ENCODE data around the gene SLC16A13.
"Not testable (repeated sequence)": the region's sequence is repeated elsewhere in the genome, so short reads cannot be mapped to it uniquely, and the experiment has no call there.

Gene SLC16A13

DNA sequence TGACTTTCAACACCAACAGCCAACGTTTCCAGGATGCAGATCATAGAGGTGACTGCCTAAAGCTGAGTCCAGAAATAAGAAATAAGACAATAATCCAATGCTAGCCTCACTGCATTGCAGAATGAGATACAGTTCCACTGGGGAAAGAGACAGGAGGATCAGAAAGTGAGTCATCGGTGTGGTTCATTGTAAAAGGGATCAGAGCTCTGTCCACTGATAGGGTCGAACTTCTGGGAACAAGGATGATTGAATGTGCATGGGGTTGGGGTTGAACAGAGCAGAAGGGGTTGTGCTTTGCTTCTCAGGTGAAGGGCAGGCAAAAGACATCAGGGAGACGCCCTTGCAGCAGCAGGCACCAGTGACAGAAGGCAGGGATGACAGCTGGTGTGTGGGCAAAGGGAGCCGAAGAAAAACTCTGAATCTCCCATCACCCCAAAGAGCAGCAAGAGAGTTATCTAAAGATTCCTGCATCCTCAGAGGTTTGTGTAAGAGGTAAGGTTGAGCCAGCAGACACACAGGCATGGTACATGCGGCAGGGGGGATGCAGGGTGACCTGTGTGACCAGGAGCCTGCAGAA lies 27.8 kb downstream of the SLC16A13 start:
- DNase-seq (ENCODE audit: low read depth in 3 of 3): no peak

DNA sequence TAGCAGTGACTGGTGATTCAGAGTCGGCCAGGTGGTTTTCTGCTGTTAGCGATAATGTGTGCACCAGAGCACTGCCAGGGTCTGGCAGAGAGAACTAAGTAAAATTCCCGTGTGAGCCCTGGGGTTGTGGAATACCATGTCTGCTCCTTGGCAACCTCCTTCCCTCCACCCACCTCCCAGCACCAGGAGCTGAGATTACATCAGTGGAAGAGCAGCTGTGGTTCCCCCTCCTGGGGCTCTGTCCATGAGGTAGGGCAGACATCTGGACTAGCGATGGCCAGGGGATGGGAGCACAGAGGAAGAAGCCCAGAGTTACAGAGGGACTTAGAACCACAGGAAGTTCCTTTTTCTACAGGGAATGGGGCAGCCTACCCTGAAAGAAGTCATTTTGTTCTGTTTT lies 28.4 kb downstream of the SLC16A13 start:
- DNase-seq (ENCODE audit: low read depth in 3 of 3): no peak

DNA sequence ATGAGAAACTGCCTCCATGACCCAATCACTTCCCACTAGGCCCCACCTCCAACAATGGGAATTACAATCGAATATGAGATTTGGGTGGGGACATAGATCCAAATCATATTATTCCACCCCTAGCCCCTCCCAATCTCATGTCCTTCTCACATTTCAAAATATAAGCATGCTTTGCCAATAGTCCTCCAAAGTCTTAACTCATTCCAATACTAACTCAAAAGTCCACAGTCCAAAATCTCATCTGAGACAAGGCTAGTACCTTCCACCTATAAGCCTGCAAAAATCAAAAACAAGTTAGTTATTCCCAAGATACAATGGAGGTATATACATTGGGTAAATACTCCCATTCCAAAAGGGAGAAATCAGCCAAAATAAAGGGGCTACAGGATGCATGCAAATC lies 31.4 kb downstream of the SLC16A13 start:
- DNase-seq (ENCODE audit: low read depth in 3 of 3): no peak

DNA sequence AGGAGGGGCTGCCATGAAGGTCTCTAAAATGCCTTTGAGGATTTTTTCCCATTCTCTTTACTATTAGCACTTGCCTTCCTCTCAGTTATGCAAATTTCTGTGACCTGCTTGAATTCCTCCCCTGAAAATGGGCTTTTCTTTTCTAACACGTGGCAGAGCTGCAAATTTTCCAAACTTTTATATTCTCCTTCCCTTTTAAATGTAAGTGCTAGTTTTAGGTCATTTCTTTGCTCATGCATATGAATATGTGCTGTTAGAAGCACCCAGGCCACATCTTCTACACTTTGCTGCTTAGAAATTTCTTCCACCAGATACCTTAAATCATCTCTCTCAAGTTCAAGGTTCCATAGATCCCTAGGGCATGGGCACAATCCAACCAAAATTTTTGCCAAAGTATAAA lies 32.5 kb downstream of the SLC16A13 start:
- DNase-seq (ENCODE audit: low read depth in 3 of 3): no peak

DNA sequence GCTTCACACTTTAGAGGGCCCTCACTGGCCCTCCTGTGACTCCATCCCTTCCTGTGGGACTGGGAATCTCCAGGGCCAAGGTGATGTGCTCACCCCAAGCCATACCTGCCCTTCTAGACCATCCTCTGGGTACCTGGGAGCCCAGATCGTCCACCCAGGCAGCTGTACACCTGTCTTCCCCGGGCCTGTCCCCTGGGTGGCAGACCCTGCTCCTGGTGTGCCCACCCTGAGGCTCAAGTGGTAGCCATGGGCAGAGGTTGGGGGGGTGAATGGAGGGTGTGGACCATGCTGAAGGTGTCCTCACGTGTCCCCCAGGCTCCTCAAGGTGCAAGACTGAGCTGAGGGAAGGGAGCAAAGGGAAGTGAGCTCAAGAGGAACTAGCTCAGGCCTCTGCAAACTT lies 34.9 kb downstream of the SLC16A13 start:
- DNase-seq (ENCODE audit: low read depth in 3 of 3): no peak

DNA sequence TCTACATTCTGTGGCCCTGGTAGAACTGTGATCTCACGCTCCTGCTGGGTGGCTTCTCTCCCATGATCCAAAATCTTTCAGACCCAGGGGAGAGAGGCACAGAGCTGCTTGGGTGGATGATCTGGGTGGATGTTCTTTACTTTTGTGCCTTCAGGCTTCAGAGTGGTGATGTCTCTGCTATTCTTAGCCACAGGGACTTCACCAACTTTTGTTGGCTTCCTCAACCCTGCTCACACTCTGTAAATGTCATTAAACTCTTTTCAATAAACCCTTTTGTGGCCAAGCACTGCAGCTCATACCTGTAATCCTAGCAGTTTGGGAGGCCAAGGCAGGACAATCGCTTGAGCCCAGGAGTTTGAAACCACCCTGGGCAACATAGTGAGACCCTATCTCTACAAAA lies 36.6 kb downstream of the SLC16A13 start:
- DNase-seq (ENCODE audit: low read depth in 3 of 3): no peak

DNA sequence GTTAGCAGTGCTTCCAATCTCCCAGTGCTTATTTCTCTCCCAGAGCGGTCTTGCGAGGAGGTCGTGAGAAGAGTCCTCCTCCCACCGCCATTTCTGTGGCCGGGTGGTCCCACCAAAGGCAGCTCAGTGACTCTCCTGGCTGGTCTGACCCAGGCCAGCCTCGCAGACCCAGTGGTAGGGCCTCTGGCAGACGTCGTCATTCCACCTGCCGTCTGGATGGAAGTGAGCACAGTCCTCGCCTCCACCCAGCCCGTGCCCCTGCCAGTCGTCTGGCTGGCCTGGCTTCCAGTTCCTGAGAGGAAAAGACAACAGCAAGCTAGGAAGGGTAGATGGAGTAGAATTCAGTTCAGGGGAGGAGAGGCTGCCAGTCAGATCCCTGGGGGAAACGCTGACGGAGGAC lies 39.1 kb downstream of the SLC16A13 start:
- no peak for DNase-seq (ENCODE audit: low read depth in 3 of 3)

DNA sequence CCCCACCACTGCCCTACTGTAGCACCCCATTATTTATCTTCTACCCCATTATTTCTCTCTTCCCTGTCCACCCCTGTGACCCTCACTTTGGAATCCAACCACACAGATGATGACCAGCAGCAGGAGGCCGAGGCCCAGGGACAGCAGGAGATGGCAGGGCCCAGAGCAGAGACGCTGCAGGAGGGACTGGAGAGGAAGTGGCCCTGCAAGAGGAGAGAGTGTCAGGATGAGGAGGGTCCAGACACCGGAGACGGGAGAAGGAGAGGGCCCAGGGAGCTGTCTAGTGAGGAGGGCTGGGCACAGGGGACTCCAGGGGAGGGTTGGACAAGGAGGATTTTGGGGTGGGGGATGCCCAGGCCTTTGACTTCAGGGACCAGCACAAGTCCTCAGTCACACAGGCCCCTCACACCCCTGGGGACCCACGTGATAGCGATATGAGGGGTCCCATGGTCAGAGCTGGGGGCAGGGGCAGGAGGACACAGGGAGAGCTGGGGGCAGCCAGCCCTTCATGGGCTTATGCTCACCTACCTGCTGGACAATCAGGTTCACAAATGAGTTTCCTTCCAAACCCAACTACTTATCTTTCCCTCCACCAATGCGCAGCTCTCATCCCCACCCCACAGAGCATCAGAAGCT lies 42.2 kb downstream of the SLC16A13 start:
- DNase-seq (ENCODE audit: low read depth in 3 of 3): no peak

DNA sequence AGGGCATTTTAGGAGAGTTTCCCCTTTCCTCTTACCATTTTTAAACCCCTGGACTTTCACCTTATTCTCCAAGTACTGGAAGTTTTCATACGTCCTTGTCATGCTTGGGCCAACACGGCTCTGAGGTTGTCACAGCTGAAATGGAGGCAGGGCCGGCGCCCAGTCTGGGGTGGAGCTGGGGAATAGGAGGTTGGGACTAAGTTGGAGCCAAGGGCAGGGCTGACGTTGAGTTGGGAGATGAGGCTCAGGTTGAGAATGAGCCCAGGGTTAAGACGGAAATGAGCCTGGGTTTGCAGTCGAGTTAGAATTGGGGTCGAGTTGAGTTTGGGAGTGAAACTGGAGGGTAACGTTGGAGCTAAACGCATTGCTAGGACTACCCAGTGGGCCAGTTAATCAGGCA lies 42.9 kb downstream of the SLC16A13 start:
- DNase-seq (ENCODE audit: low read depth in 3 of 3): no peak

DNA sequence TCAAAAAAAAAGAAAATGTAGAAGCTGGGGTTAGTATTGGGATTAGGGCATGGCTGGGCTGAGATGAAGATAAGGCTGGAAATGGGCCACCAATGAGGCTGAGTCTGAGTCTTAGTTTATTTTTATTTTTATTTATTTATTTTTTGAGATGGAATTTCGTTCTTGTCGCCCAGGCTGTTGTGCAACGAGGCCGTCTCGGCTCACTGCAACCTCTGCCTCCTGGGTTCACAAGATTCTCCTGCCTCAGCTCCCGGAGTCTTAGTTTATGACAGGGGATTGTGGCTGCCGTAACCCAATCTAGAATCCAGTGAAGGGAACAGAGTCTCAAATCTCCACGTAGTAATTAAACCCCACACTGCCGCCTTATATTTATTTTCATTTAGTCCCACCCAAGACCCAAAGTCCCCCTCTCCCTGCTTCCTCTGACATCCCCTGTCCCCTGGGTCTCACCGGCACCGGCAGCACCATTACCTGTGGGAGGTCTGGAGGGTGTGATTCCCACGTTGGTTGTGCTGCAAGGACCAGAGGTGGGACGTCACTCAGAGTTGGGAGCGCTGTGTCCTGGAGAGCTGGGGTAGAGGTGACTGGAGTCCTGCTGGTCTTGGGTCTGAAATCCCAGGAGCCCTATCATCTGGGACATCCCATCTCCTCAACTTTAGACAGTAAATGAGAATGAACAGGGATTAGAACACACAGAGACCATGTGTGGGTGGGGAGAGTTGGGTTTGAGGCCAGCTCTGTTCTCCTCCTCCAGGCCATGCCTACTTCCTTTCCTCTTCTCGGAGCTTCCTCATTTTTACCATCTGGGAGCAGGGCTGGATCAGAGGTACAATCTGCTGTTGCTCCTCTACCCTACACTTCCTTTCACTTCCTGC lies 44.0 kb downstream of the SLC16A13 start, which contains the start of gene CLEC10A:
CLEC10A (minus strand) TSS at position 671 of the 875 bp plus-strand sequence. CDS start 1,439 bp downstream, outside the sequence.
- DNase-seq (ENCODE audit: low read depth in 3 of 3): no peak

DNA sequence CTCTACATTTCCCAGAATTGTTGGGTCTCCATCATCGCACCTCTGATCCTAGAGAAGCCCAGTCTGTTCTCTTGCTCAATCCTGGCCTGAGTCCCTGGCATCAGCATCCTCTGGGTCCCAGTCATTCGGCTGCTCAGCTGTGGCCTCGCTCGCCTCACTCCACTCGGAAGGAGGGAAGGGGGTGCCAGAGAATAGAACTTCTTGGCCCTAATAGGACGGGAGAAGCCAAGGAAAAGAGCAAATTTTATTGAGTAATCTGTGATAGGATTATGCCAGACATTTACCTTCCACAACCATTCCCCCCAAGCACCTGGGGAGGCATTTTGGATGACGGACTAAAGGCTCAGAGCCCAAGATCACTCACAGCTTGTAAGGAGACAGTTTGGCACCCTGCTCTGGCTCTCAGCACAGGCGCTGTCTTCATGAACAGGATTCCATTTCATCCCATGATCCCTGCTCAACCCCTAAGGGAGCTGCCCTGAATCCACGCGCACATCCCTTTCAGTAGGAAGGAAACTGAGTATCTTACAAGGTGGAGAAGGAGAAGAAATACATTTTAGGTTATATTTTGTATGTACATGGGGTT lies 44.7 kb downstream of the SLC16A13 start:
- no peak for DNase-seq (ENCODE audit: low read depth in 3 of 3)

DNA sequence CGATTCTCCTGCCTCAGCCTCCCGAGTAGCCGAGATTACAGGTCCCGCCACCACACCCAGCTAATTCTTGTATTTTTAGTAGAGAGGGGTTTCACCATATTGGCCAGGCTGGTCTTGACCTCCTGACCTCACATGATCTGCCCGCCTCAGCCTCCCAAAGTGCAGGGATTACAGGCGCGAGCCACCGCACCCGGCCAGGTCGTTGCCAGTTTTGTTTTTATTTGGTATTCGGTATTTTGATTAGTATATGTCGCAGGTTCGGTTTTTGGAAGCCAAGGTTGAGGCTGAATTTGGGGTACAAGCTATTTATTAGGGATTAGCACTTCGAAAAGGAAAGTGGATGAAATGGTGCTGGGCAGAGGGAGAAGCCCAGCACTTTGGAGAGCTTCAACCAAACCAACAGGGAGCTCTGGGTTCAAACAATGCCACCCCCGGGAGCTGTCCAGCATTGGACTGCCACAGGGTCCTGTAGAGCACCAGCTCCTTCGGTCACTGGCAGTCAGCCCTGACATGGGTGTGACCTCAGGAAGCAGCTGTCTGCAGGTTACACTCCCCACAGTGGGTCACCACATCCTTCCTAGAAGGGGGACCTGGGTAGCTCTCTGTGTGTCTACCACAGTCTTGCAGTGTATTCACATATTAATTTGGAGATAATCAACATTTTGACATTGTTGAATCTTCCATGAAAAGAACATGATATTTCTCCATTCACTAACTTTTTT lies 45.7 kb downstream of the SLC16A13 start:
- DNase-seq (ENCODE audit: low read depth in 3 of 3): no peak

DNA sequence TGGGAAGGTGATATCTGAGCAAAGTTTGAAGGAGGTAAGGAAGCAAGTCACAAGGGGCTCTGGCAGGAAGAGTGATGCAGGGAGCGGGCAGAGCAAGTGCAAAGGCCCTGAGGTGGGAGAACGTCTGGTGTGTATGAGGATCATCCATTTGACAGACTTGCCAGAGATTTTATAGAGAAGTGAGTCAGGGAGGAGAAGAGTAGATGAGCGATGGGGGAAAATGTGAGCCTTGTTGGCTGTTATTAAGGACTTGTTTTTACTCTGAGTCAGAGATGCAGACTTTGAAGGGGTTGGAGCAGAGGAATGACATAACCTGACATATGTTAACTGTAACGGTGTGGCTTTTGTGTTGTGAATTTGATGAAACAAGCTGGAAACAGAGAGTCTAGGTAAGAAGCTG lies 47.8 kb downstream of the SLC16A13 start:
- no peak for DNase-seq (ENCODE audit: low read depth in 3 of 3)

DNA sequence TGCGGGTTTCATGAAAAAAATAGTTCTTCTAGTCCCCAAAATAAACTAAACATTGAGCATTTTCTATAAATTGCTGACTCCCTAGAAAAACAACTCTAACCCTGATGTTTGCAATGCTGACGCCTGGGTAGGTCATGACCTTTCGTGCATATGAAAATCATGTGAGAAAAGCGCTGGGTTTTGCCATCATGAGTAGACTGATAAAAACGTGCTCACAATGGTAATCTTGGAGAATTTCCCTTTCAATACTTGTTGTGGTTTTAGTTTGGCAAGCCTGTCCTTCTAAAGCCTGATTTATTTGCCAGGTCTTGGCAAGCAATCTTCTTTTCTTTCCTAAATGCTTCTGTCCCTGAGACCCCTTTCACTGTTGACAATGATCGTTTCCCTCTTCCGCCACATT lies 48.3 kb downstream of the SLC16A13 start:
- DNase-seq (ENCODE audit: low read depth in 3 of 3): no peak

DNA sequence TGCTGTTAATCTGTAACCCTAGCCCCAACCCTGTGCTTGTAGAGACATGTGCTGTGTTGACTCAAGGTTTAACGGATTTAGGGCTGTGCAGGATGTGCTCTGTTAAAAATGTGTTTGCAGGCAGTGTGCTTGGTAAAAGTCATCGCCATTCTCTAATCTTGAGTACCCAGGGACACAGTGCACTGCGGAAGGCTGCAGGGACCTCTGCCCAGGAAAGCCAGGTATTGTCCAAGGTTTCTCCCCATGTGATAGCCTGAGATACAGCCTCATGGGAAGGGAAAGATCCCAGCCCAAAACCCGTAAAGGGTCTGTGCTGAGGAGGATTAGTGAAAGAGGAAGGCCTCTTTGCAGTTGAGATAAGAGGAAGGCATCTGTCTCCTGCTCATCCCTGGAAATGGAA lies 52.6 kb downstream of the SLC16A13 start:
- not testable (repeated sequence) for DNase-seq (ENCODE audit: low read depth in 3 of 3)

DNA sequence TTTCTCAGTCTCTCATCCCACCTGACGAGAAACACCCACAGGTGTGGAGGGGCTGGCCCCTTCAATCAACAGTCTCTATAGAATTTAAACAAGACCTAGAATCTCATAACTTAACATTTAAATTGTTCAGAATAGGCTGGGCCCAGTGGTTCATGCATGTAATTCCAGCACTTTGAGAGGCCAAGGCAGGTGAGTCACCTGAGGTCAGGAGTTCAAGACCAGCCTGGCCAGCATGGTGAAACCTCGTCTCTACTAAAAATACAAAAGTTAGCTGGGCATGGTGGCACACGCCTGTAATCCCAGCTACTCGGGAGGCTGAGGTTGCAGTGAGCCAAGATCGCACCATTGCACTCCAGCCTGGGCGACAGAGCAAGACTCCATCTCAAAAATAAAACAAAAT lies 53.8 kb downstream of the SLC16A13 start:
- not testable (repeated sequence) for DNase-seq (ENCODE audit: low read depth in 3 of 3)

All from stimulated activated CD4-positive, alpha-beta T cell treated with anti-CD3 and anti-CD28 coated beads, TNF-alpha, amount 100 ng/mL, for 24 hours (primary cell).